ENCODE results near the gene RPS6KC1.
A peak's percentile ranks its signal among the peaks of the same experiment; 100 is the strongest.
"Not testable (repeated sequence)": the region's sequence is repeated elsewhere in the genome, so short reads cannot be mapped to it uniquely, and the experiment has no call there.

The RPS6KC1 gene, protein sequence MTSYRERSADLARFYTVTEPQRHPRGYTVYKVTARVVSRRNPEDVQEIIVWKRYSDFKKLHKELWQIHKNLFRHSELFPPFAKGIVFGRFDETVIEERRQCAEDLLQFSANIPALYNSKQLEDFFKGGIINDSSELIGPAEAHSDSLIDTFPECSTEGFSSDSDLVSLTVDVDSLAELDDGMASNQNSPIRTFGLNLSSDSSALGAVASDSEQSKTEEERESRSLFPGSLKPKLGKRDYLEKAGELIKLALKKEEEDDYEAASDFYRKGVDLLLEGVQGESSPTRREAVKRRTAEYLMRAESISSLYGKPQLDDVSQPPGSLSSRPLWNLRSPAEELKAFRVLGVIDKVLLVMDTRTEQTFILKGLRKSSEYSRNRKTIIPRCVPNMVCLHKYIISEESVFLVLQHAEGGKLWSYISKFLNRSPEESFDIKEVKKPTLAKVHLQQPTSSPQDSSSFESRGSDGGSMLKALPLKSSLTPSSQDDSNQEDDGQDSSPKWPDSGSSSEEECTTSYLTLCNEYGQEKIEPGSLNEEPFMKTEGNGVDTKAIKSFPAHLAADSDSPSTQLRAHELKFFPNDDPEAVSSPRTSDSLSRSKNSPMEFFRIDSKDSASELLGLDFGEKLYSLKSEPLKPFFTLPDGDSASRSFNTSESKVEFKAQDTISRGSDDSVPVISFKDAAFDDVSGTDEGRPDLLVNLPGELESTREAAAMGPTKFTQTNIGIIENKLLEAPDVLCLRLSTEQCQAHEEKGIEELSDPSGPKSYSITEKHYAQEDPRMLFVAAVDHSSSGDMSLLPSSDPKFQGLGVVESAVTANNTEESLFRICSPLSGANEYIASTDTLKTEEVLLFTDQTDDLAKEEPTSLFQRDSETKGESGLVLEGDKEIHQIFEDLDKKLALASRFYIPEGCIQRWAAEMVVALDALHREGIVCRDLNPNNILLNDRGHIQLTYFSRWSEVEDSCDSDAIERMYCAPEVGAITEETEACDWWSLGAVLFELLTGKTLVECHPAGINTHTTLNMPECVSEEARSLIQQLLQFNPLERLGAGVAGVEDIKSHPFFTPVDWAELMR

DNA sequence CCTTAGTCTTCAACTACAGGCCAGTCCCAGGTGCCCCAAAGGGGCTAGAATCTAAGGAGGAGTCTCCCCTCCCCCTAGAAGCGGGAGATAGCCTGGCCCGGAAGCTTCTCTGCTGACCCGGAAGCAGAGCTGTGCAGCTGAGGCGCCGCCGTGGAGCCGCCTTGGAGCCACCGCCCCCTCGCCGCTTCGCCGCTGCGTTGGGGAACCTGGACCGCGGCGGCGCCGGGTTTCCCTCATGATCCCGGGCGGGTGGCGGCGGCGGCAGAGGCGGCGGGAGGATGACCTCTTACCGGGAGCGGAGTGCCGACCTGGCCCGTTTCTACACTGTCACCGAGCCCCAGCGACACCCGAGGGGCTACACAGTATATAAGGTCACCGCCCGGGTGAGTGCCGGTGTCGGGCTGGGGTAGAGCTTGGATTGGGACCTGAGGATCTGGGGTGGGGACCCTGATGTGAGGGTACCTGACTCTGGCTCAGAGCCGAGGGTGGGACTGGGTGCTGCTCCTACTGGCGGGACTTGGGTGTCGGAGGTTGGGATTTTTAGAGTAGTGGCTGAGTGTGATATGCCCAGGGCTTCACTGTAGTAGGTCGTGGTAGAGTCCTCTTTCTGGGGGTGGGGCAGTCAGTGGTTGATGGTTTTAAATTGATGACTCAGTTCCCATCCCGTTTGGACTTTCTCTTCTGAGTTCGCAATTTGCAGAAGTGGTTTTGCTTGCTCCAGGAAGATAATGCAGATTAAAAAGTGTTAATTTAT lies at the start of gene RPS6KC1:
RPS6KC1 (plus strand) TSS at position 115 of the 754 bp plus-strand sequence; CDS start at position 279, 164 bp downstream.
- peak; percentile 77 for DNase-seq (ENCODE audit: low read depth)

DNA sequence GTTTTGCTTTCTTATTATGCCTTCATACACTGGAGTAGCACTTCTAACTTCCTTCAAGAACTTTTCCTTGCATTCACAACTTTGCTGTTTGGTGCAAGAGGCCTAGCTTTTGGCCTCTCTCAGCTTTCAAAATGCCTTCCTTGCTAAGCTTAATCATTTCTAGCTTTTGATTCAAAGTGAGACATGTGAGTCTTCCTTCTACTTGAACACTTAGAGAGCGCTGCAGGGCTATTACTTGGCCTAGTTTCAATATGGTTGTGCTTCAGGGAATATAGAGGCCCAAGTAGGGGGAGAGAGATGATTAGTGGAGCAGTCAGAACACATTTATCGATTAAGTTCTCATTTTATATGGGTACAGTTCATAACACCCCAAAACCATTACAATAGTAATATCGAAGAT lies 47.8 kb upstream of the RPS6KC1 start:
- no peak for DNase-seq (ENCODE audit: low read depth)

DNA sequence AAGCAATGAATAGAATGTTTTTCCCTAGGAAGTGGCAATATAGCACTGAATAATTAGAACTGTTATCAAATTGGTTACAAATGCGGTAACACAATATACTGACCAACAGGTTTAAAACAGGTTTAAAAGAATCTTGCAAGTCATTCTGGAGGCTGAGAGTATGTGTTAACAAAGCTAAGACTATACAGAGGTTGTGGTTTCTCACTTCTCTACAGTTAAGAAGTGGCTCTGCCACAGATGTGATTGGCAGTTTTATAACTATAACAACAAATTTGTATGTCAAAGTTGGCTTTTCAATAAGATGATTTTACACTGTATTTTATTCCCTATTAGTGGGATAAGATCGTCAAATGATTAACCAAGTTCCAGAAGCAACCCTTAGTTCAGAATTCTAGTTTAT lies 42.5 kb upstream of the RPS6KC1 start:
- no peak for DNase-seq (ENCODE audit: low read depth)

DNA sequence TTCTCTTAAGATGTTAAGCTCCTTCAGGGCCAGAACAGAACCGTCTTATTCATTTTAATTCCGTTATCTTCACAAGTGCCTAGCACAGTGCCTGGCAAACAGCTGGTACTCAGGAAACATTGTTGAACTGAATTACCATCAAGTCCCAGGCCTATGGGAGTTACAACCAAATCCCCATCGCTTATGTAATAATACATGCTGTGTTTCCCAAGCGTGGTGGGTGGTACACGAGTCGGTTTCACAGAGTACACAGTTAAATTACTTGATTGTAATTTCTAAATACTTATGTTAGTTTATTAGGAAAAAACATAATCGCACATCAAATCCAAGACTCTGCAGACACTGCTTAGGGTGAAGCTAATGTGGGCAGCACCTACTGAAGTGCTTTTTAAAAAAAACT lies 36.4 kb upstream of the RPS6KC1 start:
- peak; percentile 57 for DNase-seq (ENCODE audit: low read depth)

DNA sequence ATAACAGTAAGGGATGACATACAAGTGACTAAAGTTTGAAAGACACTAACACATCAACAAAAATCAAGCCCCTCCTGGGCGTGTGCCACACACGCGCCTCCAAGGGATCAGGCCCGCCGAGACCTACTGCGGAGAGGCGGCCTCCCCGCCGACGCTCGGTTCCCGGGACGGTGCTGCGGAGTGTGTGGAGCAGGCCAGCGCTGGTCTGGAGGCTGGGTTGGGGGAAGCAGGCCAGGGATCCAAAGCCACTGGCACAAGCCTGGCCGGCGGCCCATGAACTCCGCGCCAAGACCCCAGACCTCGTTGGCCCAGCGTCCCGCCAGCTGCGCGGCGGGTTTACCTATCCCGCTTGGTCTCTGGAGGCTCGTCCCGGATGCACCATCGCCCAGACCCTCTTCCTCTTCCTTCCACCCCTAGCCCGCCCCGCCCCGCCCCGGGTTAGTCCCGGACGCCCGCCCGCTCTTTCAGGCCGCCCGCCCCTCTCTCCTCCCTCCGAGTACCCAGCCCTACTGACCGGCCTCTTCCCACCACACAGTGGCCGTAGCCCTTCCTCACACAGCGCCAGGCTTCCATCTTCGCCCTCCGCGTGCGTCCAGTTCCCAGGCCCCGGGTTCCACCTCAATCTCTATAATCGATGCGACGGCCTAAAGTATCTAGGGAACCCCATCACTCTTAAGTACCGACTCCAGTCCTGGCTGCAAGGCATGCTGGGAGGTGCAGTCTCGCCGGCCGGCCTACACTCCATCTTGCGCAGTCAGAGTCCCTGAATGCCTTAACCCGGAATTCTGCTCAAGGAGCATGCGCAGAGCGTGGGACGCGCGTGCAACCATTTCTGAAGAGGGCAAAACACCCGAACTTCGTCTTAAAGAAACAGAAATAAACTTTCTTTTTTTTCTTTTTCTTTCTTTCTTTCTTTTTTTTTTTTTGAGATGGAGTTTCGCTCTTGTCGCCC lies 35.7 kb upstream of the RPS6KC1 start, which contains the start of gene ANGEL2:
ANGEL2 (minus strand) TSS at position 769 of the 952 bp plus-strand sequence; CDS start at position 573, 196 bp downstream.
- DNase-seq (ENCODE audit: low read depth) = peak; percentile 97

DNA sequence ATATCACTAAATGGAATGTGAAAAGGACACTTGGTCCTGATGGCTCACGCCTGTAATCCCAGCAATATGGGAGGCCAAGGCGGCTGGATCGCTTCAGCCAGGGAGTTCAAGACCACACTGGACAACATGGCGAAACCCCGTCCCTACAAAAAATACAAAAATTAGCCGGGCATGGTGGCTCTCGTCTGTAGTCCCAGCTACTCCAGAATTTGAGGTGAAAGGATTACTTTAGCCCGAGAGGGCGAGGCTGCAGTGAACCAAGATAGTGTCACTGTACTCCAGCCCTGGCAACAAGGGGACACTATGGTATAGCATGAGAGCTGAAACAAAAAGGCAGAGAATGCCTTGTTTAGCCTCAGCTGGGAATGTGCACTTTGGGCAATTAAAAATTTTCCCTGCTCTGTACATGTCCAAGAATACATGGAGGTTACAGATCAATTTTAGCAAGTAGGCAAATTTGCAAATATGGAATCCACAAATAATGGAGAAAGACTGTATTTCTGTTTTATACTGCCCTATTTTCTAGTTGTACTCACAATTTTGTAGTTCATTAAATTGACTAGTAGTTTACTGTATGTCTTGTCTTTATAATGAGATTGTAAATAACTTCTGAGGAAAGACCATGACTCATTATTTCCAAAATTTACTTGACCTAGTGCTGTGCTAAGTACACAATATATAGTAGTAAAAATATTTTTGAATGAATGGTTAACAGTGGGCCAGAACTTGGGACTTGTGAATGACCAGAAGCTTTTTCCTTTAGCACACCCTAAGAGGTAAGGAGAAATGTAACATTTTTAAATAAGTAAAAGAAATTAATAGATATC lies 33.4 kb upstream of the RPS6KC1 start:
- DNase-seq (ENCODE audit: low read depth) = no peak

DNA sequence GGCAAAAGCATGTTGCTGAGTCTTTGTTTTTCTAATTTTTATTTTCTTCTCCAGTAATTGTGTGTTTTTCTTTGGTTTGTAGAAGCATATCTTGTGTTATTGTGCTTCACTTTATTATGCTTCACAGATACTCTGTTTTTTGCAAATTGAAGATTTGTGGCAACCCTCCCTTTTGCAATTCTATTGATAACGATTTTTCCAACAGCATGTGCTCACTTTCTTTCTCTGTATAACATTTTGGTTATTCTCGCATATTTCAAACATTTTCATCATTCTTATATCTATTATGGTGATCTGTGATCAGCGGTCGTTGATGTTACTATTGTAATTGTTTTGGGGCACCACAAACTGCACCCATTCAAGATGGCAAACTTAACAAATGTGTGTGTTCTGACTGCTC lies 31.6 kb upstream of the RPS6KC1 start:
- DNase-seq (ENCODE audit: low read depth) = no peak

DNA sequence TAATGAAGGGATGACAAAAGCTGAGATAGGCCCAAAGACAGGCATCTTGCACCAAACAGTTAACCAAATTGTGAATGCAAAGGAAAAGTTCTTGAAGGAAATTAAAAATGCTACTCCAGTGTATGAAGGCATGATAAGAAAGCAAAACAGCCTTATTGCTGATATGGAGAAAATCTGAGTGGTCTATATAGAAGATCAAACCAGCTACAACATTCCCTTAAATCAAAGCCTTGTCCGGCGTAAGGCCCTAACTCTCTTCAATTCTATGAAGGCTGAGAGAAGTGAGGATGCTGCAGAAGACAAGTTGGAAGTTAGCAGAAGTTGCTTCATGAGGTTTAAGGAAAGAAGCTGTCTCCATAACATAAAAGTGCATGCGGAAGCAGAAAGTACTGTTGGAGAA lies 31.0 kb upstream of the RPS6KC1 start:
- DNase-seq (ENCODE audit: low read depth) = no peak

DNA sequence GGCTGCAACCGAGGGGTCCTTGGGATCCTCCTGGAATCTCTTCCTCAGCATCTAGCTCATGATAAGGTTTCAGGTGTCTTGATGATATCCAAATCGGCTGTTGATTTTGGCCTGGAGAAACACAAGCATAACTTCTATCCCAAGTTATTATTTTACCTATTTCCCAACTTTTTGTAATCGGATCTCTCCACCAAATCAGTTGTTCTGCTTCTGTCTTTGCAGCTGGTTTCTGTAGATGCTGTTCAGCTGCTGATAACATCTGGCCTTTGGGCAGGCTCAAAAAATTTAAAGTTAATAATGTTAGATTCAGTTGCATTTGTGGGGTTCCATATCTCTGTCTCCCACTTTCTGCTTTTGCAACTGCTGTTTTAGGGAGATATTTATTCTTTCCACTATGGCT lies 24.0 kb upstream of the RPS6KC1 start:
- not testable (repeated sequence) for DNase-seq (ENCODE audit: low read depth)

DNA sequence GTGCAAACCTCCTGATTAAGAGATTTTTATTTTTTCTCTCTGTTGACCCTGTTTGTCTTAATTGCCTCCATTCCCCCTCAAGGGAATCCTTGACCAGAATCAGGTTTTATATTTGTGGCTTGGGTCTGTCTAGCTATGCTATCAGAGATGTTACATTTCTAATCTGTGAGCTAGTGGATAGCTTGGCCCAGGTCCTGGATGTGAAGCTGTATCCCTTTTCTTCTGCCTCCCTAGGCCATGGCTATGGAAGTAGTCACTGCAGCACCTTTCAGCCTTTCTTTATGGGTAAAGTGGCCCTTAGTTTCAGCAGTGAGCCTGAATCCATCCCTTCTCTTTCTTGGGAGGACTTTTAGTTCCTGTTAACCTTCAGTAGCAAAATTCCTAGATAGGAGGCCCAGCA lies 18.4 kb upstream of the RPS6KC1 start:
- no peak for DNase-seq (ENCODE audit: low read depth)

DNA sequence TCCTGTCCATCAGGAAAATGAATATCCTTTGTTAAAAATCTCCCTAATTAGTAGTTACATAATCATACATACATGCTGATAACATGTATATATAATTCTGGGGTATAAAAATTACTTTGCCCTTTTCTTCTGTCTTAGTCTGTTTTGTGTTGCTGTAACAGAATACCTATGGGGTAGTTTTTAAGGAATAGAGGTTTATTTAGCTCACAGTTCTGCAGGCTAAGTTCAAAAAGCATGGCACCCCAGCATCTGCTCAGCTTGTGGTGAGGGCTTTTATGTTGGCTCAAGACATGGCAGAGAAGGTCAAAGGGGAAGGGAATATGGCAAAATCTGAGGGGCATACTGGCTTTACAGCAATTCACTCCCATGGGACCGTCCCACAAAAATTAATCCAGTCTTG lies 16.3 kb upstream of the RPS6KC1 start:
- DNase-seq (ENCODE audit: low read depth) = no peak

DNA sequence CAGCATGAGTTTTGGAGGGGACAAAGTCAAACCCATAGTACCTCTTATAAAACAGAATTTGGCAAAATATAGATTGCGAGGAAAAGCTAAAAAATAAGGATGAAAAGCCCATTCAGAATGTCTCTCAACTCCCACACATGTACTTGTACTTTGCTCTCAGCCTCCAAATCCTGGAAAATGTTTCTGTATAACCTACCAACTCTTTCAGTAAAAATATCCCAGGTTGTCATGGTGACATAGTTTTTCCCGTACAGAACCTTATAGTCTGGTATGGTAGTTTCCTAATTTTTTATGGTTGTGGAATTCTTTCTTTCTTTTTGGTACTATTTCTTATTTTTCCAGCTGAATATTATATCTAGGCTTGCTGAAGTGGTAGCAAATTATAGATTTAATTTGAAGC lies 15.5 kb upstream of the RPS6KC1 start:
- no peak for DNase-seq (ENCODE audit: low read depth)

DNA sequence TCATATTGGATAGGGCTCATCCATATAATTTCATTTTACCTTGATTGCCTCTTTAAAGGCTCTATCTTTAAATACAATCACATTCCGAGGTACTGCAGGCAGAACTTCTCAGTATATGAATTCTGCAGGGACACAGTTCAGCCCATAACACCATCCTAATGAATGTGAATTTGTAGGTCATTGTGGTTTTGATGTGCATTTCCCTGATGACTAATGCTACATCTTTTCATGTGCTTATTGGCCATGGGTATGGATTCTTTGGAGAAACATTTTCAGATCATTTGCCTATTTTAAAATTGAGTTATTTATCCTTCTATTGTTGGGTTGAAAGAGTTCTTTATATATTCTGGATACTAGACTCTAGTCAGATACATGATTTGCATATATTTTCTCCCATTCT lies 9.6 kb upstream of the RPS6KC1 start:
- DNase-seq (ENCODE audit: low read depth) = peak; percentile 64

DNA sequence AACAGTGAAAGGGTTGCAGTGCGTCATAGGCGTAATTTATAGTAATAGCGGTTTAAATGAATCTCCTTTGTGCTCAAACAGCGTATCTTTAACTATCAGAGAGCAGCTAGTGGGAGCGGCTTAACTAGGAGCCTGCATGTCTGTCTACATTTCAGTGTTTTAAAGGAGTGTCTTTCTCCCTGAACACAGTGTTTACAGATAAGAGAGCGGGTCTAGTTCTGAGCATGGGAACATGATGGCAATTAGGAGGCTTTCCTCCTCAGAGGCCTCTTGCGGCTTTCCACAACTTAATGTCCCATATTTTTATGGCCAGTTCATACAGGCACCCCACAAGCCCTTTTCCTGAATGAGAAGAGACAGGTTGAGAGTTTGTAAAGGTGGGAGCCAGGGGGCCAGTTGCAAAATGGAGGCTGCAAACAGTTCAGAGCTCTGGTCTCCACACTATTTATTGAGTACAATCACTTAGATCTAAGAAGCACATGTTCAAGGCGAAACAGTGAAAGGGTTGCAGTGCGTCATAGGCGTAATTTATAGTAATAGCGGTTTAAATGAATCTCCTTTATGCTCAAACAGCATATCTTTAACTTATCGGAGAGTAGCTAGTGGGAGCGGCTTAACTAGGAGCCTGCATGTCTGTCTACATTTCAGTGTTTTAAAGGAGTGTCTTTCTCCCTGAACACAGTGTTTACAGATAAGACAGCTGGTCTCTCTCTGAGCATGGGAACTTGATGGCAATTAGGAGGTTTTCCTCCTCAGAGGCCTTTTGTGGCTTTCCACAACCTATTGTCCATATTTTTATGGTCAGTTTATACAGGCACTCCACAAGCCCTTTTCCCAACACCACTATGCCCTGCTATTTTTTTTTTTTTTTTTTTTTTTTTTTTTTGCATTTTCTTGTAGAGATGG lies 5.5 kb upstream of the RPS6KC1 start:
- peak; percentile 76 for DNase-seq (ENCODE audit: low read depth)

DNA sequence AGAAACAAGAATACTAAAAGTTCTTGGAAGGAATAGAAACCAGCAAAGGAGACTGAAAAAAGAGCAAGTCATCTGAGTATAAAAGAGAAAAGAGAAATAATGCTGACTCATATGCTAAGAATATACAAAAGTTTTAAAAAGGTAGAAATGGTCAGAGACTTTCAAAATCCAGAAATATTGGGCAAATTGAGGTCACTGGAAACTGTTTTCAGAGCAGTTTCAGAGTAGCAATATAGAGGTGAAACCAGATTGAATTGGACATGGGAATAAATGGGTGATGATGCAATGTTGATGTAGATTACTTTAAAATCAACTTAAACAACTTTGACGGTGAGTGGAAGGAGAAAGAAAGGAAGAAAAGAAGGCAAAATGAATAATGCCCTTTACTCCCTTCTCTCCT lies 1.8 kb upstream of the RPS6KC1 start:
- DNase-seq (ENCODE audit: low read depth) = no peak

DNA sequence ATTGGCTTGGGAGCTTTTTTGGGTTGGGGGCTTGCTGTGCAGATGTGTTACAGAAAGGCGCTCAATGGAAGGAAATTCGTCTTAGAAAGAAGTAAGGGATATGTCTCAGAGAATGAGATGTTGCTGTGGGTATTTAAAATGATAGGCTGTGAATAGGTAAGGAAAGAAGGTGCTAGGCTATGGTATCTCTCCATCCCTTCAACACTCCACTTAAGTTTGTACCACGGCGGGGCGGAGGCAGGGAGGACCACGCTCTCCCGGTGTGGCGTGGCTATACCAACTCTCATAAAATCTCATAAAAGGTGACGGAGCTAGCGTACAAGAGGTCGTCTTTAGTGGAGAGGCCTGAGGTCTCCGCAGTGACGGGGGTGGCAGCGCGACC lies 305 bp upstream of the RPS6KC1 start:
- DNase-seq (ENCODE audit: low read depth) = no peak

DNA sequence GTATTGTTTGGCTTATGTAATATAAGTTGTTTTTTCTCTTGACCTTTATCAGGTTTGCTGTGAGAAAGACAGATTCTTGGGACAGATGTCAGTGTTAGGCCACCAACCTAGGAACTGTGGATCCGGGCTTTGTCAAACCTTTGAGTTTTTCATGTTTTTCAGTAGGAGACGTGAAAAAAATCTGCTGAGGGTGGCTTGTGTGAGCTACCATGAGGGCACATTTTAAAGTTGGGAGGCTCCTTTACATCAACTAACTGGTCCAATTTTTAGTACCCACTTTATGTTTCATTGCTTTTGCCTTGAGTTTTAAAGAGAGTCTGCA lies 801 bp downstream of the RPS6KC1 start:
- DNase-seq (ENCODE audit: low read depth) = no peak

DNA sequence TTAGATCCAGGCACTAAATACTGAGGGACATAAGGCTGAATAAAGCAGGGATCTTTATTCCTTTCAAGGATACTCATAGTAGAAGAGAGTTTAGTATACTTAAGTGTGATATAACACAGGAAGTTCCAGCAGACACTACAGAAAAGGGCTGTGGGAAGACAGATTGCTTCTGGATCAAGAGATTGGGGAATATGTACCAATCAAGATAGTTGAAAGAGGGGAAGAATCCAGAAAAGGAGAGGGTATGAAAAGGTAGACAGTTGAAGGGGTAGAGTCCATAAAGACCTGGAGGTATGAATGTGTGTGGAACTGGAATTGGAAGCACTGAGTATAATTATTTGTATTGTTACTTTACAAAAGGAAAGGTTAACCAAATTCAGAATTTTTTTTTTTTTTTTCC lies 2.4 kb downstream of the RPS6KC1 start:
- no peak for DNase-seq (ENCODE audit: low read depth)

DNA sequence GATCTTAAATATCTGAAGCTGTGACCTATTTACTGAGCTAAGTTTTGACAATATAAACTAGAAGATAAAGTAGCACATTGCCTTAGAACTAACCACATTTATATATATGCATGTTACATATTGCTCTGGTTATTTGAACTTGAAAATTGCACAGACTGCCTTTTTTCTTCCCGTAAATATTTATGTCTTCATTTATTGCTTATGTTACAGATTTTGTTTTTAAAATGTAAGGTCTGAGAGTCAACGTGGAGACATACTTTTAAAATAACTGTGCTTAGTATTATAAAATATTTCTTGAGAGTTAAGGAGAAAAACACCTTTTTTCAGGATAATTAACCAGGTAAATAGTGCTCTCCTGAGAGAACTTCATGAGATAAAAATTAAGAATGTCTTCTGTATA lies 3.1 kb downstream of the RPS6KC1 start:
- DNase-seq (ENCODE audit: low read depth) = no peak
